COR-L47 (cell line): Measurements from ENCODE around the gene CAPN15.
"Not testable (repeated sequence)": the region's sequence is repeated elsewhere in the genome, so short reads cannot be mapped to it uniquely, and the experiment has no call there.

Experiments
- DNase-seq: peaks from one replicate; lab custom pipeline; 2025; lab: John Stamatoyannopoulos, UW

CAPN15 gene

DNA sequence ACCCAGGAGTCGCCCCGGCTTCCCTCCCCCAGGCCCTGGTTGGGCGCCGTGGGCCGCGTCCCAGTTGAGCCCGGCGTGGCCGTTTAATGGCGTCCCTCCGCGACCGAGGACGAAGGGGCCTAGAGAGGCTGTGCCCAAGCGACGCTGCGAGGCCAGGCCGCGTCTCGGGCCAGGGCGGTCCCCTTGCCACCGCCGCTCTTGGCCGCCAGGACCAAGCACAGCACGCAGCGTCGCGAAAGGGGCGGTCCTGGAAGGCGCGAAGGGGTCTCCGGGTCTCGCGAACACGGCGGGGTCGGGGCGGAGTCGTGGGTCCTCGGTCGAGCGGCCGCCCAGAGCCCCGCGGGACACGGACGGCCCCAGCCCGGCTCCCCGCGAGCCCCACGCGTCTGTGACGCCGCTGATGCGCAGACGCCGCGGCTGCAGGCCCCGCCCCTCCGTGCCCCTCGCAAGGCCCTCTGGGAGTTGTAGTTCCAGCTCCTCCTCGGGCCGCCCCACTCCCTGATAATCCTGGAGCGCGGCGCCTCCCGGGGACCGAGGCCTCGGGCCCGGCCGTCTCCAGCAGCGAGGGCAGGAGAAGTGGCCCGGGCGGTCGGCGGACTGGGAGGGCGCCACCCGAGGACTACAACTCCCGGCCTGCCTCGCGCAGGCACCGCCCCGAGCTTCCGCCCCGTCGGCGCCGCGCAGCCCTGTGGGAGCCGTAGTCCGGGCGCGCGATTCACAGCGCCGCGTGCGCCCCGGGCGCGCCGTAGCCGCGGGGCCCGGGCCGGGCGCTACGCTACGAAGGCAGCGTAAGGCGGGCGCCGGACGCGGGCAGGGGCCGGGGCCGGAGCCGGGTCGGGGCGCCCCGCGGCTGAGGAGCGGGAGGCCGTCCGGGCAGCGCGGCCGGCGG is at the start of gene CAPN15:
CAPN15 (plus strand) TSS at position 698 of the 889 bp plus-strand sequence. CDS start 19,127 bp downstream, outside the sequence.
- peak; percentile 80 for DNase-seq

- not testable (repeated sequence) for DNase-seq
Measured at GRCh38 chr16:478287-478686, 49.2 kb upstream of the CAPN15 start.

- DNase-seq, result no peak
Measured at GRCh38 chr16:482468-483185, 44.9 kb upstream of the CAPN15 start.

DNA sequence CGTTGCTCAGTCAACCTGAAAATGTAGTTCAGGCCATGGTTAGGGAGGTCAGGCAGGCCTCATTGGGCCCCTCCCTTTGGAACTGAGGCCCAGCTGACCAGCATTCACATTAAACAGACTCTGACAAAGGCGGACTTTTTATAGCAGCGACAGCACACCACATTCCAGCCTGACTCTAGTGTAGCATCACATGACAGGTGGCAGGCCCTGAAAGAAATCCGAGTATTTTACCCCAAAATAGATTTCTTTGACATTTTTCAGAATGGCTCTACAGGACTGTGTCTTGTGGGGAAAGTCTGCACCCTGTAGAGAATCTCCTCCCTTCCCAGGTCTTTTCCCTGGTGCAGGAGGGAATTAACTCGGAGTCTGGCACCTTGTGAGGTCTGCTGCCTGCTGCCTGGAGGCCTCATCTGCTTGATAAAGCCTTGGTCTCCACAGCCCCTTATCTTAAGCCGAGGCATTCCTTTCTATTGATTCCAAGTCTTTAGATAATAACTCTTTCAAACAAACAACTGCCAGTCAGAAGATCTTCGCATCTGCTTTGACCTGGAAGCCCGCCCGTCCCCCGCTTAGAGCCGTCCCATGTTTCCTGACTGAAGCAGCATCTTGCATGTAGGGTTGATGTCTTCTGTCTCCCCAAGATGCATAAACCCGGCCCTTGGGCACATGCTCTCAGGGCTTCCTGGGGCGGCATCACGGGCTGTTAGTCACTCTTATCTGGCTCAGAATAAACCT is 44.0 kb upstream of the CAPN15 start:
- DNase-seq, result no peak

DNA sequence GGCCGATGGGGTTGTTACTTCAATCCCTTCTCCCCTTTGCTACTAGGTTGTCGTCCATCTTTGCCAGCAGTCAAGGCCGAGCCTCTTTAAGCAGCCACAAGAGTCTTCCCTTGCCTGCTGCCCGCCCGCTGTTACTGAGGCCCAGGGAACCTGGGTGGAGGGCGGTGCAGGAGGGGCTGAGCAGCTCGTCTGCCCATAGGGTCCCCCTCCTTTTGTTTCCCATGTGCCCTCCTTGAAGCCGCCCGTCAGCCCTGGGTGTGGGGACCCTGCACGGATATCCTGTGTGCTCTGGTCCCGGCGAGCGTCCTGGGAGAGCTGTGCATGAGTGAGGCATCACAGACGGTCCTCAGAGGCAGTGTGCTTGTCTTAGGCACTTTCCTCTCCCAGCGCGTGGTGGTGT is 37.9 kb upstream of the CAPN15 start:
- no peak for DNase-seq

- no peak for DNase-seq
Measured at GRCh38 chr16:490768-491167, 36.7 kb upstream of the CAPN15 start.

DNA sequence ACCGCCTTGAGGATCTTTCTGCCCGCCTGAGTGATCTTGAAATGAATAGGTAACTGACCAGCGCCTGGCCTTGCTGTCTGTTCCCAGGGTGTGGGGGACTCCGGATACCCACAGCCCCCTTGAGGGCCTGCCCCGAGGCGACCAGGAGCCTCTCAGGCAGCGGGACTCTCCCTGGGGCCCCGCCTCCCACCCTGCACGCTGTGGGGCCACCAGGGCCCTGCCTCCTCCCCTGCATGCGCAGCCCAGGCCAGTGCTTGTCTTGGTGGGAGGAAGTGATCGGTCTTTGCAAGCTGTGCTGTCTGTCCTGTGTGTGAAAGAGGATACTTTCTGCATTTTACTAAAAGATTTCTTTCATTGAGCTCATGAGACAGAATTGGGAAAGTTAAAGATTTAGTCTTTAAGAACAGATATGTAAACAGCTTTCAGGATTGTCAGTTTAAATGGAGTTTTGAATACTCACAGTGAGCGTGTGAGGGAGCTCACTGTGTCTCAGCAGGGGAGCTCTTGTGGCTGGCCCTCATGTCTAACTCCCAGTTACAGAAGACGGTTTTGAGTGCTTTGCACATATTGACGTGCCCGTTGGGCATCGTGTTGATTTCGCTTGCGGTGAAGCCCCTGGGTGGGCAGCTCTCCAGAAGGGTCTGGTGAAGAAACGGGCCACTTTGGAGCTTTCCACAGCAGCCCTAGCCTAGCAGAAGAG is 36.1 kb upstream of the CAPN15 start:
- no peak for DNase-seq

- DNase-seq, result no peak
Measured at GRCh38 chr16:492211-492875, 35.2 kb upstream of the CAPN15 start.

DNA sequence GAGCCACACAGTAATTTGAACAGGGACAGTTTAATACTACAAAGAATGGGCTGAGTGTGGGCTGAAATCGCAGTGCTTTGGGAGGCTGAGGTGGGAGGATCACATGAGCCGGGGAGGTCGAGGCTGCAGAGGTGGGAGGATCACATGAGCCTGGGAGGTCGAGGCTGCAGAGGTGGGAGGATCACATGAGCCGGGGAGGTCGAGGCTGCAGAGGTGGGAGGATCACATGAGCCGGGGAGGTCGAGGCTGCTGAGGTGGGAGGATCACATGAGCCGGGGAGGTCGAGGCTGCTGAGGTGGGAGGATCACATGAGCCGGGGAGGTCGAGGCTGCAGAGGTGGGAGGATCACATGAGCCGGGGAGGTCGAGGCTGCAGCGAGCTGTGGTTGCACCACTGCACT is 32.8 kb upstream of the CAPN15 start:
- not testable (repeated sequence) for DNase-seq

DNA sequence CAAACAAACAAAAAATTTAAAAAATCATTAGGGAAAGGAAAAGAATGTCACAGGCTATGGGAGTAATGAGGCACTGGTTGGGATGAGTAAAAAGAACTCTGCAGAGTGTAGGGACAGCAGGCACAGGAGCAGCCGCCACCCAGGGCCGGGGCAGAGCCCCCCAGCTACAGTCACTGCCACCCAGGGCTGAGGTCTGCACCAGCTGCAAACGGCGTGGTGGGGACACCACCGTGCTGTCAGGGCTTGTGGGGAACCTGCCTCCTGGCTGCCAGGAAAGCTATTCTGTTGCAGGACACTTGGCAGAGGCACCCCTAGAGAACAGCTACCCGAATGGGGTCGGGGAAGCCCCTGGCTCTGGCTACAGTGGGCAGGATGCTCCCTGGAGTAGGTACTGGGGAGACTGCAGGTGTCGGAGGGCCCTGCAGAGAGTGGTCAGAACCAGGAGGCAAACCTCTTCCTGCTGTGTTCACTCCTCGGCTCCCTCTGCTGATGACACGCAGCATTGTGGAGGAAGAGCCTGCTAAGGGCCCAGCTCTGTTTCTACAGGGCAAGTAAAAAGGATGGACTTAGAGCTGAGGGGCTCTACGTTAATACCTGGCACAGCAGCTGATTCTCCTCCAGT is 32.3 kb upstream of the CAPN15 start:
- peak; percentile 28 for DNase-seq

- no peak for DNase-seq
Measured at GRCh38 chr16:496097-496886, 31.2 kb upstream of the CAPN15 start.

- DNase-seq, result no peak
Measured at GRCh38 chr16:497258-497657, 30.3 kb upstream of the CAPN15 start.

DNA sequence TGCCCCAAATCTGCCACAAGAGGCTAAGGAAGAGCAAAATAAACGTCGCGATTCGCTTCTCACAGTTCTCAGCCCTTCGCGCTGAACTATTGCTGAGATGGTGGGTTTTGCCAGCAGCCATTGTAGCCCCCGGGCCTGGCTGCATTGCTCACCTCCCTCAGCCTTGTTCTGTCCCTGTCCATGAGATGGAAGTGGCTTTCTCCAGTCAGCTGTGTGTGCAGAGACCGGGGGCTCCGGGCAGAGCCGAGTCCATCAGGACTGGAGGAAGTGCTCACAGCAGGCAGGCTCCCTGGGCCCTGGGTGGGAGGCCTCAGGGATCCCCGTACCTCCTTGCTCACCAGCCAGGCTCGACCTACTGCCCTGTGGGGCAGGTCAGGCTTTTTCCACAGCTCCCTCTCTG is 27.6 kb upstream of the CAPN15 start:
- no peak for DNase-seq

GRCh38 chr16:500709-501108 is 26.8 kb upstream of the CAPN15 start:
- no peak for DNase-seq

DNA sequence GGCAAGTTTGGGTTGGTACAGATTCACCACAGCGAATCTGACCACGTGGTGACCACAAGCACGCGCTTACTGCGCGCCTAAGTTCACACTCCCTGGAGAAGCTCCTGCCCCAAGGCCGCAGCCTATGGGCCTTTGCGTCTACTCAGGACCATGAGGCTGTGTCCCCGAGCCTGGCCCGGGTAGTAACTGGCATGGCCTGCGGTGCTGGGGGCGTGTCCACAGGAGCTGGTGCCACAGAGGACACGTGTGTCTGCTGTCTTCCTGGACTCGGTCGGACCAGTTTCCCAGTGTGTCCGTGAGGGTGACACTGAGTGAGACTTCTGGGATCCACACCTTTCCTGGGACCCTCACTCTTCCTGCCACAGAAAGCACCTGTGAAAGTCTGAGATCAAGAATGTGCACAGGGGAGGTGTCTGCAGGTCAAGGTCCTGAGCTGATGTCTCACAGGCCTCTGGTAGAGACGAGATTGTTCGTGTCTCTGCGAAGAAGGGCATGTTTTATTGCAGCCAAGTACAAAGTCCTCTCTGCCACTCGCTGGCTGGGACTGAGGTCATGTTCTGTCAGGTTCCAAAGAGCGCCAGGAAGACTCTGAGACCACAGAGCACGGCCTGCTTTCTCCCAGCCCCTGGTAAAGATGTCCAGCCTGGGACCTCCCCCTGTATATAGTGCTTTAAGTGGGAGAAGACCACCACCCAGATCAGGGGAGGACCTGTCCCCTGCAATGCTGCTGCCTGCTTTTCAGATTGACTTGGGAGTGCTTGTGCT is 25.2 kb upstream of the CAPN15 start:
- no peak for DNase-seq

DNA sequence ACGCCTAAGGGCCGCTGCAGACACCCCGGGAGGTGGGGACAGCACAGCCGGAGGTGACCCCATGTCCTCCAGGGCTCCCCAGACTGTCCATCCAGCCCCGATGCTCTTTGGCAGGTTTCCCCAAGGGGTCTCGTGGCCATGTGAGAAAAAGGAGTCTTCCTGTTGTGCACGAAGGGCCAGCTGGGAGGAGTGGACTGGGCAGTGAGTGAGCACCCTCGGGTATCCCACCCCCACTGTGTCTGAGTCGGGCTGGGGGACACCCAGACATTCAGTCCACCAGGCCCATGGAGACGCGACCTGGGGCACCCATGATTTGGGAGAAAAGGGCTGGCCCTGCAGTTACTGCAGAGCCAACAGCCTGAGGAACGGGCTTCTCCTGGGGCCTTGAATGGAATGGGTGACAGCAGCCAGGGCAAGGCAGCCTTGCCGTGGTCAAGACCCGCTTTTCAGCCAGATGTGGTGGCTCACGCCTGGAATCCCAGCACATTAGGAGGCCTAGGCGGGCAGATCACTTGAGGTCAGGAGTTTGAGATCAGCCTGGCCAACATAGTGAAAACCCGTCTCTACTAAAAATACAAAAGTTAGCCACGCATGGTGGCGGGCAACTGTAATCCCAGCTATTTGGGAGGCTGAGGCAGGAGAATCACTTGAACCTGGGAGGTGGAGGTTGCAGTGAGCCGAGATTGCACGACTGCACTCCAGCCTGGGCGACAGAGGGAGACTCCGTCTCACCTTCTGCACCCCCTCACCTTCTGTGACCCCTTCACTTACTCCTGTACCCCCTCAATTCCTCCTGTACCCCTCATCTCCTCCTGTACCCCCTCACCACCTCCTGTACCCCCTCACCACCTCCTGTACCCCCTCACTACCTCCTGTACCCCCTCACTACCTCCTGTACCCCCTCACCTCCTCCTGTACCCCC is 24.1 kb upstream of the CAPN15 start:
- no peak for DNase-seq

DNA sequence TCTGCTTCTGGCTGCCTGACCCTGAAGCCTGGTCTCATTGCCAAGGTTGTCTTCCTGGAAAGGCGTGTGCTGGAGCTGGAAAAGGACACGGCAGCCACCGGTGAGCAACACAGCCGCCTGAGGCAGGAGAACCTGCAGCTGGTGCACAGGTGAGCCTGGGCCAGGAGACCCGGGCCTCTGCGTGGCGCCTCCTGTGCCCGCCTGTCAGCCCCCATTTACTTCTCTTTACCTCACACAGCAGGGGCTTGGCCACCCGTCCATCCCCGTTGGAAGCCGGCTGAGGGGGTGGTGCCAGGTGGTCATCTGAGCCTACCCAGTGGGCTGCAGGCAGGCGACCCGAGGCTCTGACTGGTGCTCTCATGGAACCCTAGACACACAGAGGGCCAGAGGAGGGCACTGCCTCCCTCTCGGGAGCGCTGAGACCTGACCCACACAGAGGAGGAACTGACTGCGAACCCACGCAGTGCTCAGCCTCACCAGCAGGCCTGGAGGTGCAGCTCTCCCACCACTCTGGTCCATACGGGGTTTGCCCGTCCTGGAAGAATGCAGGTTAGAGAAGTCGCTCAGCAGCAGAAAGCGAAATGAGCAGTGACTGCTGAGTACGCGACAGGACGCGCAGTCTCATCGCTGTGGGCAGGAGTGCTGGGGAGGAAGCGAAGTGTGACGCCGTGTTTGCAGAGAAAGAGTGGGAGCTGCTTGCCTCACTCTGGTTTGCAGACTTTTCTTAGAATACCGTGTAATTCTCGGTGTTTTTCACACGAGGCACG is 21.9 kb upstream of the CAPN15 start:
- DNase-seq, result no peak

- DNase-seq, result no peak
Measured at GRCh38 chr16:506246-506546, 21.3 kb upstream of the CAPN15 start.
